SK-N-SH treated with all-trans-retinoic acid at 6 μM for 48 hours (cell line): Measurements from ENCODE around the gene ARFIP2.

Experiments used
- ATAC-seq: fragments of 200-7000 bp; cut with Tn5 transposase; 3 replicates; pipeline ENCODE4 v1.9.1; 2020; ENCODE audit warnings: mild to moderate bottlenecking, moderate library complexity
- BACH2 ChIP-seq: fragments of 250-450 bp; sonication (Bioruptor Pico); IDR thresholded peaks from 2 replicates; pipeline ENCODE4 v1.9.0; 2021; ENCODE audit warnings: mild to moderate bottlenecking, borderline replicate concordance
- CSDC2 ChIP-seq: fragments of 250-450 bp; sonication (Bioruptor Pico); IDR thresholded peaks from 2 replicates; pipeline ENCODE4 v1.5.0; 2020; ENCODE audit warnings: mild to moderate bottlenecking, moderate library complexity
- ESRRG ChIP-seq: fragments of 250-450 bp; sonication (Bioruptor Pico); IDR thresholded peaks from 2 replicates; pipeline ENCODE4 v1.6.1; 2021; ENCODE audit warnings: mild to moderate bottlenecking
- GLIS3 ChIP-seq: fragments of 250-450 bp; sonication (Bioruptor Pico); IDR thresholded peaks from 2 replicates; pipeline ENCODE4 v1.5.0; 2020; ENCODE audit warnings: mild to moderate bottlenecking, moderate library complexity
- ISL1 ChIP-seq: fragments of 250-450 bp; sonication (Bioruptor Pico); IDR thresholded peaks from 2 replicates; pipeline ENCODE4 v2.1.2; 2022; ENCODE audit warnings: mild to moderate bottlenecking, moderate library complexity
- OSR1 ChIP-seq: fragments of 250-450 bp; sonication (Bioruptor Pico); IDR thresholded peaks from 2 replicates; pipeline ENCODE4 v1.8.0; 2022; ENCODE audit warnings: moderate library complexity, mild to moderate bottlenecking, inconsistent platforms
- RARB ChIP-seq: fragments of 250-450 bp; sonication (Bioruptor Pico); IDR thresholded peaks from 2 replicates; pipeline ENCODE4 v1.8.0; 2021; ENCODE audit warnings: mild to moderate bottlenecking, moderate library complexity
- SNAI2 ChIP-seq: fragments of 250-450 bp; sonication (Bioruptor Pico); IDR thresholded peaks from 2 replicates; pipeline ENCODE4 v1.5.0; 2020; ENCODE audit warnings: mild to moderate bottlenecking, moderate library complexity
- TOX ChIP-seq: fragments of 250-450 bp; sonication (Bioruptor Pico); IDR thresholded peaks from 2 replicates; pipeline ENCODE4 v1.8.0; 2021; ENCODE audit warnings: mild to moderate bottlenecking, moderate library complexity, borderline replicate concordance
- ZC3H10 ChIP-seq: fragments of 250-450 bp; sonication (Bioruptor Pico); IDR thresholded peaks from 2 replicates; pipeline ENCODE4 v1.5.1; 2021; ENCODE audit warnings: mild to moderate bottlenecking, moderate library complexity
- ZFP3 ChIP-seq: fragments of 250-450 bp; sonication (Bioruptor Pico); IDR thresholded peaks from 2 replicates; pipeline ENCODE4 v1.5.0; 2020; ENCODE audit warnings: mild to moderate bottlenecking, moderate library complexity
- ZNF565 ChIP-seq: fragments of 450-650 bp; formaldehyde crosslinking; conservative IDR thresholded peaks from 2 replicates; pipeline ENCODE4 v1.5.0; 2020; ENCODE audit warnings: low read depth, mild to moderate bottlenecking, moderate library complexity
- ZNF70 ChIP-seq: fragments of 450-650 bp; formaldehyde crosslinking; IDR thresholded peaks from 2 replicates; pipeline ENCODE4 v1.5.0; 2020; ENCODE audit warnings: mild to moderate bottlenecking, moderate library complexity
- ZNF8 ChIP-seq: fragments of 450-650 bp; formaldehyde crosslinking; IDR thresholded peaks from 2 replicates; pipeline ENCODE4 v1.5.0; 2020; ENCODE audit warnings: mild to moderate bottlenecking, moderate library complexity
- TF ChIP-seq, protein P1 (sequence below): fragments of 250-450 bp; sonication (Bioruptor Pico); IDR thresholded peaks from 2 replicates; pipeline ENCODE4 v1.5.0; 2020; ENCODE audit warnings: mild to moderate bottlenecking, moderate library complexity
- TF ChIP-seq, protein P2 (sequence below): fragments of 250-450 bp; sonication (Bioruptor Pico); IDR thresholded peaks from 2 replicates; pipeline ENCODE4 v1.5.1; 2021; ENCODE audit warnings: mild to moderate bottlenecking, moderate library complexity
- TF ChIP-seq, protein P3 (sequence below): fragments of 250-450 bp; sonication (Bioruptor Pico); IDR thresholded peaks from 2 replicates; pipeline ENCODE4 v1.5.1; 2020; ENCODE audit warnings: low read depth, mild to moderate bottlenecking, moderate library complexity
- TF ChIP-seq, protein P4 (sequence below): fragments of 250-450 bp; sonication (Bioruptor Pico); IDR thresholded peaks from 2 replicates; pipeline ENCODE4 v1.8.0; 2020; ENCODE audit warnings: mild to moderate bottlenecking, moderate library complexity, borderline replicate concordance

ARFIP2 gene

DNA sequence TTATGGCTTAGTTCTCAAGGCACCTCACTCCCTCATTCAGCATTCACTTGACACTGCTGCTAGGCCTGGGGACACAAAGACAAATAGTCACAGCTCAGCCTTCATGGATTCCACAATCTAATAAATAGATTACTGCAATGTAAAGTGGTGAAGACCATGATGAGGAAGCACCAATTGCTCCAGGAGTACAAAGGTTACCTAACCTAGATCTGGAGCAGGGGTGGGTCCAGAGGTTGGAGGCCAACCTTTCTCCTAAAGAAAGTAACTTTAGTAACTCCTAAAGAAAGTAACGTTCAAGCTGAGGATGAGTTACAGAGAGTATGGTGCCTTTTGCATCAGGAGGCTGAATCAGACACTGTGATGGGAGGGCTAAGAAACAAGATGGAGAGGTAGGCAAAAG is 11.5 kb downstream of the ARFIP2 start:
- ATAC-seq: no peak
- TF ChIP-seq, protein P1, sequence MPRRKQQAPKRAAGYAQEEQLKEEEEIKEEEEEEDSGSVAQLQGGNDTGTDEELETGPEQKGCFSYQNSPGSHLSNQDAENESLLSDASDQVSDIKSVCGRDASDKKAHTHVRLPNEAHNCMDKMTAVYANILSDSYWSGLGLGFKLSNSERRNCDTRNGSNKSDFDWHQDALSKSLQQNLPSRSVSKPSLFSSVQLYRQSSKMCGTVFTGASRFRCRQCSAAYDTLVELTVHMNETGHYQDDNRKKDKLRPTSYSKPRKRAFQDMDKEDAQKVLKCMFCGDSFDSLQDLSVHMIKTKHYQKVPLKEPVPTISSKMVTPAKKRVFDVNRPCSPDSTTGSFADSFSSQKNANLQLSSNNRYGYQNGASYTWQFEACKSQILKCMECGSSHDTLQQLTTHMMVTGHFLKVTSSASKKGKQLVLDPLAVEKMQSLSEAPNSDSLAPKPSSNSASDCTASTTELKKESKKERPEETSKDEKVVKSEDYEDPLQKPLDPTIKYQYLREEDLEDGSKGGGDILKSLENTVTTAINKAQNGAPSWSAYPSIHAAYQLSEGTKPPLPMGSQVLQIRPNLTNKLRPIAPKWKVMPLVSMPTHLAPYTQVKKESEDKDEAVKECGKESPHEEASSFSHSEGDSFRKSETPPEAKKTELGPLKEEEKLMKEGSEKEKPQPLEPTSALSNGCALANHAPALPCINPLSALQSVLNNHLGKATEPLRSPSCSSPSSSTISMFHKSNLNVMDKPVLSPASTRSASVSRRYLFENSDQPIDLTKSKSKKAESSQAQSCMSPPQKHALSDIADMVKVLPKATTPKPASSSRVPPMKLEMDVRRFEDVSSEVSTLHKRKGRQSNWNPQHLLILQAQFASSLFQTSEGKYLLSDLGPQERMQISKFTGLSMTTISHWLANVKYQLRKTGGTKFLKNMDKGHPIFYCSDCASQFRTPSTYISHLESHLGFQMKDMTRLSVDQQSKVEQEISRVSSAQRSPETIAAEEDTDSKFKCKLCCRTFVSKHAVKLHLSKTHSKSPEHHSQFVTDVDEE: no peak
- TF ChIP-seq SNAI2 (CRISPR knock-in tag): no peak
- TF ChIP-seq ZNF70 (CRISPR knock-in tag): peak; percentile 46; the same call in 1 of the 2 replicates
- no peak for TF ChIP-seq ZFP3 (CRISPR knock-in tag)

GRCh38 chr11:6468712-6469495 is 12.2 kb downstream of the ARFIP2 start:
- no peak for TF ChIP-seq GLIS3 (CRISPR knock-in tag)
- no peak for TF ChIP-seq OSR1
- TF ChIP-seq ZFP3 (CRISPR knock-in tag): no peak
- TF ChIP-seq, all 23 proteins: peak for 0
- peak; percentile 78 for ATAC-seq

DNA sequence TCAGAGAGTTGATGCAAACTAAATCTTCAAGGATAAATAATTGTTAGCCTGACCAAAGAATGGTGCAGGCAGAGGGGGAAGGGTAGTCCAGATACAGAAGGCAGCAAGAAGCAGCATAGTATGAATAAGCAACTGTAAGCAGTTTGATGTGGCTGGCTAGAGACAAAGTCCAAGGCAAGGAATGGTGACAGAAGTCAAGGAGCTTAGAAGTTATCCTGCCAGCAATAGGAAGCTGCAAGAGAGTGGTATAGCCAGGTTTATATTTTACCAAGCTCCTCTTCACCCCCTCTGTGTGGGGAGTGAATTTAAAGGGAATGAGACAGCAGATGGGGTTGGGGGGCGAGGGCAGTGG is 22.1 kb downstream of the ARFIP2 start:
- no peak for ATAC-seq

More for the DNA sequence above, 22.1 kb downstream of the ARFIP2 start:
- no peak for TF ChIP-seq TOX (CRISPR knock-in tag)
- TF ChIP-seq, protein P2, sequence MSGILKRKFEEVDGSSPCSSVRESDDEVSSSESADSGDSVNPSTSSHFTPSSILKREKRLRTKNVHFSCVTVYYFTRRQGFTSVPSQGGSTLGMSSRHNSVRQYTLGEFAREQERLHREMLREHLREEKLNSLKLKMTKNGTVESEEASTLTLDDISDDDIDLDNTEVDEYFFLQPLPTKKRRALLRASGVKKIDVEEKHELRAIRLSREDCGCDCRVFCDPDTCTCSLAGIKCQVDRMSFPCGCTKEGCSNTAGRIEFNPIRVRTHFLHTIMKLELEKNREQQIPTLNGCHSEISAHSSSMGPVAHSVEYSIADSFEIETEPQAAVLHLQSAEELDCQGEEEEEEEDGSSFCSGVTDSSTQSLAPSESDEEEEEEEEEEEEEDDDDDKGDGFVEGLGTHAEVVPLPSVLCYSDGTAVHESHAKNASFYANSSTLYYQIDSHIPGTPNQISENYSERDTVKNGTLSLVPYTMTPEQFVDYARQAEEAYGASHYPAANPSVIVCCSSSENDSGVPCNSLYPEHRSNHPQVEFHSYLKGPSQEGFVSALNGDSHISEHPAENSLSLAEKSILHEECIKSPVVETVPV: no peak
- TF ChIP-seq RARB (CRISPR knock-in tag): no peak
- no peak for TF ChIP-seq ZNF565 (CRISPR knock-in tag)
- TF ChIP-seq ZC3H10 (CRISPR knock-in tag): no peak
- no peak for TF ChIP-seq ISL1 (CRISPR knock-in tag)
- TF ChIP-seq, protein P1: no peak
- TF ChIP-seq, protein P3, sequence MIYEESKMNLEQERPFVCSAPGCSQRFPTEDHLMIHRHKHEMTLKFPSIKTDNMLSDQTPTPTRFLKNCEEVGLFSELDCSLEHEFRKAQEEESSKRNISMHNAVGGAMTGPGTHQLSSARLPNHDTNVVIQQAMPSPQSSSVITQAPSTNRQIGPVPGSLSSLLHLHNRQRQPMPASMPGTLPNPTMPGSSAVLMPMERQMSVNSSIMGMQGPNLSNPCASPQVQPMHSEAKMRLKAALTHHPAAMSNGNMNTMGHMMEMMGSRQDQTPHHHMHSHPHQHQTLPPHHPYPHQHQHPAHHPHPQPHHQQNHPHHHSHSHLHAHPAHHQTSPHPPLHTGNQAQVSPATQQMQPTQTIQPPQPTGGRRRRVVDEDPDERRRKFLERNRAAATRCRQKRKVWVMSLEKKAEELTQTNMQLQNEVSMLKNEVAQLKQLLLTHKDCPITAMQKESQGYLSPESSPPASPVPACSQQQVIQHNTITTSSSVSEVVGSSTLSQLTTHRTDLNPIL (CRISPR knock-in tag): no peak
- no peak for TF ChIP-seq ZNF8 (CRISPR knock-in tag)
- no peak for TF ChIP-seq CSDC2 (CRISPR knock-in tag)
- TF ChIP-seq, protein P4, sequence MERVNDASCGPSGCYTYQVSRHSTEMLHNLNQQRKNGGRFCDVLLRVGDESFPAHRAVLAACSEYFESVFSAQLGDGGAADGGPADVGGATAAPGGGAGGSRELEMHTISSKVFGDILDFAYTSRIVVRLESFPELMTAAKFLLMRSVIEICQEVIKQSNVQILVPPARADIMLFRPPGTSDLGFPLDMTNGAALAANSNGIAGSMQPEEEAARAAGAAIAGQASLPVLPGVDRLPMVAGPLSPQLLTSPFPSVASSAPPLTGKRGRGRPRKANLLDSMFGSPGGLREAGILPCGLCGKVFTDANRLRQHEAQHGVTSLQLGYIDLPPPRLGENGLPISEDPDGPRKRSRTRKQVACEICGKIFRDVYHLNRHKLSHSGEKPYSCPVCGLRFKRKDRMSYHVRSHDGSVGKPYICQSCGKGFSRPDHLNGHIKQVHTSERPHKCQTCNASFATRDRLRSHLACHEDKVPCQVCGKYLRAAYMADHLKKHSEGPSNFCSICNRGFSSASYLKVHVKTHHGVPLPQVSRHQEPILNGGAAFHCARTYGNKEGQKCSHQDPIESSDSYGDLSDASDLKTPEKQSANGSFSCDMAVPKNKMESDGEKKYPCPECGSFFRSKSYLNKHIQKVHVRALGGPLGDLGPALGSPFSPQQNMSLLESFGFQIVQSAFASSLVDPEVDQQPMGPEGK (CRISPR knock-in tag): no peak
- no peak for TF ChIP-seq ESRRG (CRISPR knock-in tag)
- no peak for TF ChIP-seq BACH2 (CRISPR knock-in tag)
